ENCODE measurements around the gene NUP155. TPM values are rescaled to one million over a fixed set of nuclear protein-coding genes. Genes with fewer than 3 reads are reported as not detected.

NUP155 gene
- total and polyA plus RNA-seq, 2 of the 4 experiments (the other 2 are of a cell fraction), result 7.5 to 43.9 TPM

DNA sequence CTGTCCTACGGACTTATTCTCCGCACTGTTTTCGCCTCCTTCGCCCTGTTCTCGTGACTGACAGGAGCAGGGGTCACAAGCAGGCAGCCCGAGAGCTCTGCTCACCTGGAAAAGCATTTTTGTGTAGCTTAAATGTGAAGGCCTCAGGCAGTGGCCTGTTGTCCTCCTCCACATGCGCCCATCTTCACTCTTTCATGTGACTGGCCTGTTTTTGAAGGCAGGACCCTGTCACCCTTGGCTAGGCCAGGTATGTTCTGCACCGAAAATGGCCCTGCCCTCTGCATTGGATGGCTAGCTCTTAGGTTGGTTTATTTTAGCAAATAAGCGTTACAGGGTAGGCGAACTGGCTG lies 121.1 kb downstream of the NUP155 start:
- H2BK15ac ChIP-seq (ENCODE audit: low read depth, low read length), result no peak overlapping the region; the same call in 2 of the 3 replicates
- peak overlapping the region; percentile 97 for H2AFZ ChIP-seq (replicated peaks; ENCODE audit: low read length, poor library complexity)
- H4K5ac ChIP-seq (ENCODE audit: low read depth, low read length), result peak overlapping the region; percentile 89
- peak overlapping the region; percentile 80 for H2AK5ac ChIP-seq (ENCODE audit: low read depth, low read length)
- in situ Hi-C loops (cut with MboI; ENCODE audit: low sequenced_read_pairs), result no loop called here
- POLR2A ChIA-PET (ENCODE audit: unreplicated experiment), result interaction anchor here (0.5 kb wide), 1 partner anchor 31 kb away, joined by 3 read pairs; no protein-coding TSS in a partner anchor
- 57% methylated on average over 2 of the region's 10 CpGs; no CpG with 5 or more reads in 1 of the 2 experiments for WGBS, 2 experiments (ENCODE audit: extremely low coverage in 2 of 2, insufficient read length in 1 of 2)
- TF ChIP-seq RCOR1 (IDR thresholded peaks at IDR 0.05; ENCODE audit: insufficient replicate concordance, low read length), result no peak
- TF ChIP-seq, protein P1, sequence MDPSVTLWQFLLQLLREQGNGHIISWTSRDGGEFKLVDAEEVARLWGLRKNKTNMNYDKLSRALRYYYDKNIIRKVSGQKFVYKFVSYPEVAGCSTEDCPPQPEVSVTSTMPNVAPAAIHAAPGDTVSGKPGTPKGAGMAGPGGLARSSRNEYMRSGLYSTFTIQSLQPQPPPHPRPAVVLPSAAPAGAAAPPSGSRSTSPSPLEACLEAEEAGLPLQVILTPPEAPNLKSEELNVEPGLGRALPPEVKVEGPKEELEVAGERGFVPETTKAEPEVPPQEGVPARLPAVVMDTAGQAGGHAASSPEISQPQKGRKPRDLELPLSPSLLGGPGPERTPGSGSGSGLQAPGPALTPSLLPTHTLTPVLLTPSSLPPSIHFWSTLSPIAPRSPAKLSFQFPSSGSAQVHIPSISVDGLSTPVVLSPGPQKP (IDR thresholded peaks at IDR 0.05; ENCODE audit: borderline replicate concordance, low read depth, low read length), result no peak
- no peak for TF ChIP-seq CHD1 (IDR thresholded peaks at IDR 0.05; ENCODE audit: low read depth, low read length)
- TF ChIP-seq RFX5 (IDR thresholded peaks at IDR 0.05; ENCODE audit: low read depth, low read length), result no peak
- no peak for TF ChIP-seq MXI1 (IDR thresholded peaks at IDR 0.05; ENCODE audit: borderline replicate concordance, low read depth, low read length)
- TF ChIP-seq MAZ (IDR thresholded peaks at IDR 0.05; ENCODE audit: borderline replicate concordance, low read depth, low read length), result no peak
- TF ChIP-seq FOS (IDR thresholded peaks at IDR 0.05; ENCODE audit: low read depth, low read length), result no peak
- TF ChIP-seq, protein P2, sequence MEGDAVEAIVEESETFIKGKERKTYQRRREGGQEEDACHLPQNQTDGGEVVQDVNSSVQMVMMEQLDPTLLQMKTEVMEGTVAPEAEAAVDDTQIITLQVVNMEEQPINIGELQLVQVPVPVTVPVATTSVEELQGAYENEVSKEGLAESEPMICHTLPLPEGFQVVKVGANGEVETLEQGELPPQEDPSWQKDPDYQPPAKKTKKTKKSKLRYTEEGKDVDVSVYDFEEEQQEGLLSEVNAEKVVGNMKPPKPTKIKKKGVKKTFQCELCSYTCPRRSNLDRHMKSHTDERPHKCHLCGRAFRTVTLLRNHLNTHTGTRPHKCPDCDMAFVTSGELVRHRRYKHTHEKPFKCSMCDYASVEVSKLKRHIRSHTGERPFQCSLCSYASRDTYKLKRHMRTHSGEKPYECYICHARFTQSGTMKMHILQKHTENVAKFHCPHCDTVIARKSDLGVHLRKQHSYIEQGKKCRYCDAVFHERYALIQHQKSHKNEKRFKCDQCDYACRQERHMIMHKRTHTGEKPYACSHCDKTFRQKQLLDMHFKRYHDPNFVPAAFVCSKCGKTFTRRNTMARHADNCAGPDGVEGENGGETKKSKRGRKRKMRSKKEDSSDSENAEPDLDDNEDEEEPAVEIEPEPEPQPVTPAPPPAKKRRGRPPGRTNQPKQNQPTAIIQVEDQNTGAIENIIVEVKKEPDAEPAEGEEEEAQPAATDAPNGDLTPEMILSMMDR (conservative IDR thresholded peaks at IDR 0.05; ENCODE audit: low read depth, low read length), result no peak
- TF ChIP-seq, protein P3, sequence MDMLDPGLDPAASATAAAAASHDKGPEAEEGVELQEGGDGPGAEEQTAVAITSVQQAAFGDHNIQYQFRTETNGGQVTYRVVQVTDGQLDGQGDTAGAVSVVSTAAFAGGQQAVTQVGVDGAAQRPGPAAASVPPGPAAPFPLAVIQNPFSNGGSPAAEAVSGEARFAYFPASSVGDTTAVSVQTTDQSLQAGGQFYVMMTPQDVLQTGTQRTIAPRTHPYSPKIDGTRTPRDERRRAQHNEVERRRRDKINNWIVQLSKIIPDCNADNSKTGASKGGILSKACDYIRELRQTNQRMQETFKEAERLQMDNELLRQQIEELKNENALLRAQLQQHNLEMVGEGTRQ (IDR thresholded peaks at IDR 0.05; ENCODE audit: low read depth, low read length), result no peak
- no peak for TF ChIP-seq MAFK (IDR thresholded peaks at IDR 0.05; ENCODE audit: low read depth, low read length)
- H3K9me3 ChIP-seq (ENCODE audit: control insufficient read depth, insufficient read depth, low read length), result no peaks in the 10 kb centered on the region
- peak overlapping the region; percentile 51 for H3K27ac ChIP-seq (ENCODE audit: insufficient read depth, low read length)
- CTCF ChIA-PET, result no interaction called here
- peak overlapping the region; percentile 85 for H3K9ac ChIP-seq (ENCODE audit: low read depth, low read length)
- intact Hi-C loops (cut with micrococcal nuclease), result no loop called here
- no peak overlapping the region for H2BK5ac ChIP-seq (ENCODE audit: low read depth, low read length, poor library complexity, severe bottlenecking)
- peak overlapping the region; percentile 68 for H2BK120ac ChIP-seq (ENCODE audit: low read depth, low read length)
- dilution Hi-C loops (cut with HindIII; ENCODE audit: low sequenced_read_pairs, unreplicated experiment), result no loop called here
- DNase-seq (no peak), ATAC-seq (ENCODE audit: low read depth) (no peak)
- no TSS peak for BruUV-seq (replicated peaks)
- peak overlapping the region; percentile 35 for H3K56ac ChIP-seq (ENCODE audit: extremely low read depth, insufficient read depth, low read length)
- peaks cover 5% of the 10 kb centered on the region for H3K4me1 ChIP-seq (ENCODE audit: control insufficient read depth, insufficient read depth, low read length)
- peak overlapping the region; percentile 39 for H3K23ac ChIP-seq (ENCODE audit: low read depth, low read length)
- no peak overlapping the region for H2BK20ac ChIP-seq (ENCODE audit: low read depth, low read length)
- H4K91ac ChIP-seq (ENCODE audit: insufficient read depth, low read depth, low read length), result peak overlapping the region; percentile 75
- H3K4me2 ChIP-seq (ENCODE audit: low read depth, low read length), result peak overlapping the region; percentile 90
- H3K4me3 ChIP-seq (ENCODE audit: insufficient read depth, low read depth, low read length), result peak overlapping the region; percentile 83
- H3K27me3 ChIP-seq (ENCODE audit: control insufficient read depth, insufficient read depth, low read length), result no peaks in the 10 kb centered on the region
- H3K79me1 ChIP-seq (ENCODE audit: low read depth in 1 of 2, low read length in 2 of 2), result peaks cover 11 to 33% of the 10 kb centered on the region in 2 experiments
- peak overlapping the region; percentile 95 to 98 for H4K8ac ChIP-seq (ENCODE audit: low read depth in 2 of 2, low read length in 2 of 2)
- no peaks in the 10 kb centered on the region; the same call in 1 of the 2 replicates for H4K20me1 ChIP-seq (ENCODE audit: insufficient read depth, low read length)
- H3K36me3 ChIP-seq (ENCODE audit: control insufficient read depth, insufficient read depth, low read length), result no peaks in the 10 kb centered on the region
- peak overlapping the region; percentile 87 for H3K14ac ChIP-seq (replicated peaks; ENCODE audit: low read depth, low read length)
- H3K18ac ChIP-seq (ENCODE audit: low read depth, low read length), result peak overlapping the region; percentile 48
- H3K4ac ChIP-seq (ENCODE audit: low read depth, low read length), result peak overlapping the region; percentile 95
- peaks cover 12% of the 10 kb centered on the region for H3K9me1 ChIP-seq (ENCODE audit: insufficient read depth, low read length)
- peak overlapping the region; percentile 94 for H2AK9ac ChIP-seq (replicated peaks; ENCODE audit: low read depth, low read length, poor library complexity)

All from IMR-90 (cell line).